Measurements from ENCODE around the gene ATP1B4. TPM values are rescaled to one million over a fixed set of nuclear protein-coding genes. Genes with fewer than 3 reads are reported as not detected.

The ATP1B4 gene
- total and polyA plus RNA-seq, 9 of the 15 experiments (the other 6 are each of a cell fraction or from before 2014, with no cell fraction given) = 0.04 to 0.18 TPM; not detected in 7

DNA sequence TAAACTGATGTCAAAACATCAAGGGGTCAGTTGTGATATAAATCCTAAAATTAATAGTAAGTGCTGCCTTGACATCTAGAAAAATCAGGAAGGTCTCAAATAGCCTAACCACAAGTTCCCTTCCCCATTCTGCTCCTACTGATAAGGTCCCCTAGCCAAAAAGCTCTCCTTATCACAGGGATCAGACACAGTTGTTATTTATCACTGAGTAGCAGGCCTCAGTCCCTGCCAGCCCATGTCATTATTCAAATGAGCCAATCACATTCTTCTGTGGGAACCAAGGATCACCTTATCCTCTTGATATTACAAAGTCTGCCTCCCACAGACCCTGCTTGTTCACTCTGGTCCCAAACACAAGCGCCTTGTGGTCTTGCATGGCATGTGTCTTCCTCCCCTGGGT, 27.3 kb upstream of the ATP1B4 start (continued):
- TF ChIP-seq MYBL2 (IDR thresholded peaks at IDR 0.05; ENCODE audit: low read depth) (peak; percentile 91), MYBL2 (CRISPR knock-in tag; IDR thresholded peaks at IDR 0.05; ENCODE audit: borderline replicate concordance) (no peak), ZNF175 (CRISPR knock-in tag; IDR thresholded peaks at IDR 0.05; ENCODE audit: low read depth) (0 out of 2 replicates have a peak, but pooled peaks have one; percentile 39), SMAD4 (CRISPR knock-in tag; conservative IDR thresholded peaks at IDR 0.05) (peak; percentile 78), ZEB2 (IDR thresholded peaks at IDR 0.05) (no peak), DMBX1 (CRISPR knock-in tag; IDR thresholded peaks at IDR 0.05; ENCODE audit: borderline replicate concordance) (peak; percentile 53; the same call in 1 of the 2 replicates)

DNA sequence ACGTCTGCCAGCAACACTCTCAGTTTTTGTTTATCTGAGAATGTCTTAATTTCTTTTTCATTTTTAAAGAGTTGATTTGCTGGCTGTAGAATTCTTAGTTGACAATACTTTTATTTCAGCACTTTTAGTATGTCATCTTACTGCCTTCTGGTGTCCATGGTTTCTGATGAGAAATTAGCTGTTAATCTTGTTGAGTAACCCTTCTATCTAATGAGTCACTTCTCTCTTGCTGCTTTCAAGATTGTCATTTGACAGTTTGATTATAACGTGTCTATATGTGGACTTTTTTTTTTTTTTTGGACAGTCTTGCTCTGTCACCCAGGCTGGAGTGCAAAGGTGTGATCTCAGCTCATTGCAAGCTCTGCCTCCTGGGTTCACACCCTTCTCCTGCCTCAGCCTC, 26.6 kb upstream of the ATP1B4 start:
- Histone ChIP-seq H3K9me3 (replicated peaks; ENCODE audit: control insufficient read depth, insufficient read depth, low read depth, low read length) (peaks cover 4% of the 10 kb centered on the region; the same call in 1 of the 2 replicates), H3K4me3 (no peak overlapping the region), H3K4me1 (replicated peaks in 1 of 2; ENCODE audit: control insufficient read depth in 2 of 2, insufficient read depth in 2 of 2, low read length in 2 of 2) (peaks cover 0 to 23% of the 10 kb centered on the region in 2 experiments; a peak in 2 of 5 replicates), H3K4me2 (ENCODE audit: insufficient read depth, low read length) (no peak overlapping the region), H3K9me1 (ENCODE audit: control insufficient read depth, insufficient read depth, low read length) (no peaks in the 10 kb centered on the region), H3K27me3 (ENCODE audit: control insufficient read depth in 2 of 2, insufficient read depth in 2 of 2, low read length in 2 of 2) (no peaks in the 10 kb centered on the region), H4K20me1 (replicated peaks; ENCODE audit: control insufficient read depth, insufficient read depth, low read length) (no peaks in the 10 kb centered on the region), H3K9ac (ENCODE audit: insufficient read depth in 1 of 2, low read depth in 2 of 2, low read length in 2 of 2) (no peak overlapping the region), H3K27ac (ENCODE audit: extremely low read depth, low read depth, low read length) (peak overlapping the region; percentile 47; the same call in 1 of the 3 replicates), H2AFZ (ENCODE audit: low read depth, low read length) (no peak overlapping the region), H3K79me2 (ENCODE audit: control insufficient read depth, insufficient read depth, low read length) (no peaks in the 10 kb centered on the region), H3K36me3 (ENCODE audit: control insufficient read depth, insufficient read depth, low read length) (no peaks in the 10 kb centered on the region)
- CTCF ChIA-PET (ENCODE audit: low intra/inter-chr PET ratio) = no interaction called here
- FAIRE-seq (no peak), DNase-seq (ENCODE audit: extremely low read depth in 1 of 4, low spot score in 3 of 4) (no peak), ATAC-seq (no peak)
- BruUV-seq (replicated peaks) = no TSS peak
- intact Hi-C loops (cut with micrococcal nuclease) (no loop called here), in situ Hi-C loops (cut with MboI) (no loop called here)
- POLR2A ChIA-PET = no interaction called here
- 7% methylated on average over 2 of the region's 2 CpGs for WGBS (ENCODE audit: insufficient coverage, low coverage, missing lambda C conversion rate)
- TF ChIP-seq, protein P1, sequence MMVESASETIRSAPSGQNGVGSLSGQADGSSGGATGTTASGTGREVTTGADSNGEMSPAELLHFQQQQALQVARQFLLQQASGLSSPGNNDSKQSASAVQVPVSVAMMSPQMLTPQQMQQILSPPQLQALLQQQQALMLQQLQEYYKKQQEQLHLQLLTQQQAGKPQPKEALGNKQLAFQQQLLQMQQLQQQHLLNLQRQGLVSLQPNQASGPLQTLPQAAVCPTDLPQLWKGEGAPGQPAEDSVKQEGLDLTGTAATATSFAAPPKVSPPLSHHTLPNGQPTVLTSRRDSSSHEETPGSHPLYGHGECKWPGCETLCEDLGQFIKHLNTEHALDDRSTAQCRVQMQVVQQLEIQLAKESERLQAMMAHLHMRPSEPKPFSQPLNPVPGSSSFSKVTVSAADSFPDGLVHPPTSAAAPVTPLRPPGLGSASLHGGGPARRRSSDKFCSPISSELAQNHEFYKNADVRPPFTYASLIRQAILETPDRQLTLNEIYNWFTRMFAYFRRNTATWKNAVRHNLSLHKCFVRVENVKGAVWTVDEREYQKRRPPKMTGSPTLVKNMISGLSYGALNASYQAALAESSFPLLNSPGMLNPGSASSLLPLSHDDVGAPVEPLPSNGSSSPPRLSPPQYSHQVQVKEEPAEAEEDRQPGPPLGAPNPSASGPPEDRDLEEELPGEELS (CRISPR knock-in tag; IDR thresholded peaks at IDR 0.05; ENCODE audit: borderline replicate concordance) = no peak
- no peak for TF ChIP-seq KLF1 (tag; IDR thresholded peaks at IDR 0.05)
- TF ChIP-seq BRD4 (IDR thresholded peaks at IDR 0.05) = no peak
- no peak for TF ChIP-seq SNRNP70 (optimal IDR thresholded peaks at IDR 0.05; ENCODE audit: low read depth, low read length)
- TF ChIP-seq TRIM24 (IDR thresholded peaks at IDR 0.05) = peak; percentile 36 to 37; a peak in 1 of 4 replicates
- no peak for TF ChIP-seq ZNF184 (CRISPR knock-in tag; IDR thresholded peaks at IDR 0.05)
- no peak for TF ChIP-seq ZNF589 (CRISPR knock-in tag; IDR thresholded peaks at IDR 0.05; ENCODE audit: low read depth)
- no peak for TF ChIP-seq RBM15 (IDR thresholded peaks at IDR 0.05; ENCODE audit: insufficient read depth, low read length)
- no peak for TF ChIP-seq SP2 (IDR thresholded peaks at IDR 0.05; ENCODE audit: extremely low read depth, low read depth, low read length, poor library complexity, severe bottlenecking)
- TF ChIP-seq, protein P2, sequence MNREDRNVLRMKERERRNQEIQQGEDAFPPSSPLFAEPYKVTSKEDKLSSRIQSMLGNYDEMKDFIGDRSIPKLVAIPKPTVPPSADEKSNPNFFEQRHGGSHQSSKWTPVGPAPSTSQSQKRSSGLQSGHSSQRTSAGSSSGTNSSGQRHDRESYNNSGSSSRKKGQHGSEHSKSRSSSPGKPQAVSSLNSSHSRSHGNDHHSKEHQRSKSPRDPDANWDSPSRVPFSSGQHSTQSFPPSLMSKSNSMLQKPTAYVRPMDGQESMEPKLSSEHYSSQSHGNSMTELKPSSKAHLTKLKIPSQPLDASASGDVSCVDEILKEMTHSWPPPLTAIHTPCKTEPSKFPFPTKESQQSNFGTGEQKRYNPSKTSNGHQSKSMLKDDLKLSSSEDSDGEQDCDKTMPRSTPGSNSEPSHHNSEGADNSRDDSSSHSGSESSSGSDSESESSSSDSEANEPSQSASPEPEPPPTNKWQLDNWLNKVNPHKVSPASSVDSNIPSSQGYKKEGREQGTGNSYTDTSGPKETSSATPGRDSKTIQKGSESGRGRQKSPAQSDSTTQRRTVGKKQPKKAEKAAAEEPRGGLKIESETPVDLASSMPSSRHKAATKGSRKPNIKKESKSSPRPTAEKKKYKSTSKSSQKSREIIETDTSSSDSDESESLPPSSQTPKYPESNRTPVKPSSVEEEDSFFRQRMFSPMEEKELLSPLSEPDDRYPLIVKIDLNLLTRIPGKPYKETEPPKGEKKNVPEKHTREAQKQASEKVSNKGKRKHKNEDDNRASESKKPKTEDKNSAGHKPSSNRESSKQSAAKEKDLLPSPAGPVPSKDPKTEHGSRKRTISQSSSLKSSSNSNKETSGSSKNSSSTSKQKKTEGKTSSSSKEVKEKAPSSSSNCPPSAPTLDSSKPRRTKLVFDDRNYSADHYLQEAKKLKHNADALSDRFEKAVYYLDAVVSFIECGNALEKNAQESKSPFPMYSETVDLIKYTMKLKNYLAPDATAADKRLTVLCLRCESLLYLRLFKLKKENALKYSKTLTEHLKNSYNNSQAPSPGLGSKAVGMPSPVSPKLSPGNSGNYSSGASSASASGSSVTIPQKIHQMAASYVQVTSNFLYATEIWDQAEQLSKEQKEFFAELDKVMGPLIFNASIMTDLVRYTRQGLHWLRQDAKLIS (CRISPR knock-in tag; IDR thresholded peaks at IDR 0.05) = no peak
- peak; percentile 47; the same call in 1 of the 2 replicates for TF ChIP-seq ADNP (tag; IDR thresholded peaks at IDR 0.05)
